Measurements from ENCODE around the gene RHBDL2. TPM values are rescaled to one million over a fixed set of nuclear protein-coding genes. Genes with fewer than 3 reads are reported as not detected.

RHBDL2 gene
- polyA plus RNA-seq, 3 donors = 0.08 TPM; not detected in 2

DNA sequence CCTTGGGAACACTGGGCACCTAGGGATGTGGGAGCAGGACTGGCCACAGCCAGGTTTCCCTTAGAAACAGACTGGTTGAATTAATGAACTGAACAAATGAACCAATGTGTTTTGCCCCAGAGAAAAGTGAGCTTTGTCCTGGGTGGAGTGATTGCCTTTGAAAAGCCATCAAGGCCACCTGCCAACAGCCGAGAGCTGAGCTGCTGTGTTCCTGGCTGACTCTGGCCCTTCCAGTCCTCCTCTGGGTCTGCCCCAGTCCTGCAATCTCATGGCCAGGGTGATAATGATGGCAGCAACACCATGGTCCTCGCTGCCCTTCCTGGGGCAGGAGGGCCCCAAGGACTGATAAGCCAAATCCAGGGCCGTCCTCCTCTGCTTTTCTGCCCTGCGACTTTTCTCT lies 42.1 kb downstream of the RHBDL2 start:
- Histone ChIP-seq H3K79me2 (ENCODE audit: insufficient read depth, low read length) (no peaks in the 10 kb centered on the region), H3K27ac (ENCODE audit: low read depth in 1 of 2, low read length in 2 of 2) (no peak overlapping the region), H3K36me3 (replicated peaks in 1 of 2; ENCODE audit: control insufficient read depth in 1 of 2, insufficient read depth in 2 of 2, low read length in 2 of 2) (no peaks in the 10 kb centered on the region), H3K9ac (ENCODE audit: insufficient read depth, low read length, poor library complexity, severe bottlenecking) (no peak overlapping the region), H3K4me3 (replicated peaks in 1 of 3; ENCODE audit: low read depth in 2 of 3, low read length in 3 of 3) (no peak overlapping the region), H4K20me1 (ENCODE audit: insufficient read depth, low read length) (no peaks in the 10 kb centered on the region), H2AFZ (ENCODE audit: insufficient read depth, low read depth, low read length, poor library complexity, severe bottlenecking) (no peak overlapping the region), H3K9me3 (replicated peaks in 1 of 2; ENCODE audit: control insufficient read depth in 1 of 2, insufficient read depth in 1 of 2, low read length in 2 of 2) (no peaks in the 10 kb centered on the region), H3K4me2 (replicated peaks; ENCODE audit: extremely low read depth, low read length, poor library complexity, severe bottlenecking) (no peak overlapping the region), H3K27me3 (ENCODE audit: control insufficient read depth in 2 of 2, insufficient read depth in 2 of 2, low read length in 2 of 2) (no peaks in the 10 kb centered on the region), H3K4me1 (ENCODE audit: control insufficient read depth in 1 of 2, insufficient read depth in 2 of 2, low read length in 2 of 2) (no peaks in the 10 kb centered on the region)
- H3K27ac Mint-ChIP-seq = no peak overlapping the region
- H3K4me3 Mint-ChIP-seq = no peak overlapping the region
- H3K4me1 Mint-ChIP-seq = no peaks in the 10 kb centered on the region
- TF ChIP-seq, protein P1, sequence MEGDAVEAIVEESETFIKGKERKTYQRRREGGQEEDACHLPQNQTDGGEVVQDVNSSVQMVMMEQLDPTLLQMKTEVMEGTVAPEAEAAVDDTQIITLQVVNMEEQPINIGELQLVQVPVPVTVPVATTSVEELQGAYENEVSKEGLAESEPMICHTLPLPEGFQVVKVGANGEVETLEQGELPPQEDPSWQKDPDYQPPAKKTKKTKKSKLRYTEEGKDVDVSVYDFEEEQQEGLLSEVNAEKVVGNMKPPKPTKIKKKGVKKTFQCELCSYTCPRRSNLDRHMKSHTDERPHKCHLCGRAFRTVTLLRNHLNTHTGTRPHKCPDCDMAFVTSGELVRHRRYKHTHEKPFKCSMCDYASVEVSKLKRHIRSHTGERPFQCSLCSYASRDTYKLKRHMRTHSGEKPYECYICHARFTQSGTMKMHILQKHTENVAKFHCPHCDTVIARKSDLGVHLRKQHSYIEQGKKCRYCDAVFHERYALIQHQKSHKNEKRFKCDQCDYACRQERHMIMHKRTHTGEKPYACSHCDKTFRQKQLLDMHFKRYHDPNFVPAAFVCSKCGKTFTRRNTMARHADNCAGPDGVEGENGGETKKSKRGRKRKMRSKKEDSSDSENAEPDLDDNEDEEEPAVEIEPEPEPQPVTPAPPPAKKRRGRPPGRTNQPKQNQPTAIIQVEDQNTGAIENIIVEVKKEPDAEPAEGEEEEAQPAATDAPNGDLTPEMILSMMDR (IDR thresholded peaks at IDR 0.05) = no peak
- intact Hi-C loops (cut with micrococcal nuclease) = no loop called here
- peaks cover 0 to 5% (median 1%) of the 10 kb centered on the region in 3 donors for H3K27me3 Mint-ChIP-seq (ENCODE audit: low read depth in 3 of 3)
- H3K9me3 Mint-ChIP-seq = peaks cover 0 to 8% (median 3%) of the 10 kb centered on the region in 7 donors
- H3K36me3 Mint-ChIP-seq = no peaks in the 10 kb centered on the region
- no peak for DNase-seq
- 92% methylated on average over 4 of the region's 4 CpGs for WGBS (ENCODE audit: insufficient coverage)

DNA sequence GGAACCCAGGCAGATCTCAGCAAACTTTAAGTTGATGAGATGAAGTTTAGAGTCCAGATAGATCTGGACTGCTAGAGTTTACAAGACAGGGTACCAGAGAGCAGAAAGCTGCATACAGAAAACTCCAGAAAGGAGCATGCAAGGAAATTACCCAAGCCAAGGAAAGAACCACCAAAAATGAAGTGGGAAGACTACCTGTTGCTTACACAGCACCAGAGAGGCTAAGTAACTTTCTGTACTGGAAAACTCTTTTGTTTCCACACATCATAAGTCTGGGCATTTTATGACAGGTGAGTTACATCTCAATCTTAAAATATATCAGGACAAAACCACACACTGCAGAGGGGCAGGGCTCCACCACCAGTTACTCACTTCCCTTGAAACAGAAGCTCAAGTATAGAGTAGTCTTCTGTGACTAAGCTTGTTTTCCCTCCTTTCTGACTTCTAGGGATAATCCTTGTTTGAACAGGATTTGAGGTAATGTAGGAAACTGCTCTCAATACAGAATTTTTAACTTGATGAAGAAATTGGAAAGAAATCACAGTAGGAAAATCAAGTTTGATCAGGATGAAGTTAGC lies 42.9 kb downstream of the RHBDL2 start:
- no peak overlapping the region for H3K4me2 ChIP-seq (replicated peaks; ENCODE audit: extremely low read depth, low read length, poor library complexity, severe bottlenecking)

More for the DNA sequence above, 42.9 kb downstream of the RHBDL2 start:
- Mint-ChIP-seq H3K4me1 (no peaks in the 10 kb centered on the region), H3K36me3 (no peaks in the 10 kb centered on the region), H3K9me3 (peaks cover 0 to 5% (median 0%) of the 10 kb centered on the region in 7 donors), H3K27me3 (ENCODE audit: low read depth in 3 of 3) (peaks cover 0 to 5% (median 1%) of the 10 kb centered on the region in 3 donors), H3K27ac (no peak overlapping the region), H3K4me3 (no peak overlapping the region)
- H3K4me1 ChIP-seq (ENCODE audit: control insufficient read depth in 1 of 2, insufficient read depth in 2 of 2, low read length in 2 of 2) = no peaks in the 10 kb centered on the region
- no peak overlapping the region for H3K4me3 ChIP-seq (replicated peaks in 1 of 3; ENCODE audit: low read depth in 2 of 3, low read length in 3 of 3)
- no peaks in the 10 kb centered on the region for H3K79me2 ChIP-seq (ENCODE audit: insufficient read depth, low read length)
- TF ChIP-seq, protein P1 (IDR thresholded peaks at IDR 0.05) = no peak
- H3K27ac ChIP-seq (ENCODE audit: low read depth in 1 of 2, low read length in 2 of 2) = no peak overlapping the region
- no peaks in the 10 kb centered on the region for H3K27me3 ChIP-seq (ENCODE audit: control insufficient read depth in 2 of 2, insufficient read depth in 2 of 2, low read length in 2 of 2)
- no peak overlapping the region for H2AFZ ChIP-seq (ENCODE audit: insufficient read depth, low read depth, low read length, poor library complexity, severe bottlenecking)
- no peak for DNase-seq
- intact Hi-C loops (cut with micrococcal nuclease) = no loop called here
- no peak overlapping the region for H3K9ac ChIP-seq (ENCODE audit: insufficient read depth, low read length, poor library complexity, severe bottlenecking)
- H4K20me1 ChIP-seq (ENCODE audit: insufficient read depth, low read length) = no peaks in the 10 kb centered on the region
- H3K9me3 ChIP-seq (replicated peaks in 1 of 2; ENCODE audit: control insufficient read depth in 1 of 2, insufficient read depth in 1 of 2, low read length in 2 of 2) = no peaks in the 10 kb centered on the region
- H3K36me3 ChIP-seq (replicated peaks in 1 of 2; ENCODE audit: control insufficient read depth in 1 of 2, insufficient read depth in 2 of 2, low read length in 2 of 2) = no peaks in the 10 kb centered on the region

Data from CD14-positive monocyte (primary cell).